RWPE1 (cell line): Measurements from ENCODE around the gene LTF.

Source experiments
- CTCF ChIA-PET: fragments of 350-600 bp; sonication (Branson Sonifier 250); formaldehyde crosslinking; extraction: SDS; loops from one replicate; lab custom pipeline; 2021; lab: Yijun Ruan, JAX
- POLR2A ChIA-PET: fragments of 400-600 bp; formaldehyde crosslinking; extraction: SDS; loops from one replicate; lab custom pipeline; 2020; ENCODE audit warnings: antibody characterized with exemption; ENCODE audit not compliant: low non-redundant PET; lab: Yijun Ruan, JAX
- DNase-seq: peaks from one replicate; pipeline ENCODE4 v3.0.0; 2012; ENCODE audit warnings: low spot score
- H3K27ac ChIP-seq: fragments of 450-650 bp; 2 replicates; pipeline ENCODE4 v1.5.1; 2017
- CTCF ChIP-seq: fragments of 450-650 bp; conservative IDR thresholded peaks from 2 replicates; pipeline ENCODE4 v1.5.1; 2017; ENCODE audit warnings: low read depth, mild to moderate bottlenecking

Gene LTF

GRCh38 chr3:46447228-46447985 is 17.3 kb downstream of the LTF start:
- TF ChIP-seq CTCF = no peak

GRCh38 chr3:46442576-46443530 is 21.9 kb downstream of the LTF start:
- POLR2A ChIA-PET = no interaction called here
- peak; percentile 37 for DNase-seq
- no peak overlapping the region for H3K27ac ChIP-seq
- CTCF ChIA-PET = interaction anchor here (0.6 to 0.8 kb wide), 6 partner anchors 58 to 590 kb away, joined by 3 to 5 read pairs (median 3); partner anchors contain the start of gene CCR2
- TF ChIP-seq CTCF = peak; percentile 68

More at GRCh38 chr3:46447228-46447985, 17.3 kb downstream of the LTF start:
- POLR2A ChIA-PET = no interaction called here
- H3K27ac ChIP-seq = no peak overlapping the region
- CTCF ChIA-PET = no interaction called here
- DNase-seq = no peak

GRCh38 chr3:46440531-46441294 is 24.0 kb downstream of the LTF start:
- TF ChIP-seq CTCF = no peak
- no peak for DNase-seq
- POLR2A ChIA-PET = no interaction called here
- no peak overlapping the region for H3K27ac ChIP-seq
- CTCF ChIA-PET = no interaction called here

GRCh38 chr3:46438831-46439230 is 25.9 kb downstream of the LTF start:
- ChIA-PET POLR2A (no interaction called here), CTCF (no interaction called here)
- no peak for TF ChIP-seq CTCF

GRCh38 chr3:46435081-46435726 is 29.5 kb downstream of the LTF start:
- H3K27ac ChIP-seq = no peak overlapping the region
- TF ChIP-seq CTCF = no peak
- POLR2A ChIA-PET = no interaction called here
- CTCF ChIA-PET = interaction anchor here (0.6 kb wide), 1 partner anchor 549 kb away, joined by 3 read pairs; the partner anchor contains the start of gene CCR9
- no peak for DNase-seq

More at GRCh38 chr3:46438831-46439230, 25.9 kb downstream of the LTF start:
- DNase-seq = no peak
- no peak overlapping the region for H3K27ac ChIP-seq
